H1 (cell line): ENCODE results near the gene PPP1R12A. TPM values are rescaled to one million over a fixed set of nuclear protein-coding genes. Genes with fewer than 3 reads are reported as not detected.

Experiments
- CTCF ChIA-PET: fragments of 300-600 bp; sonication (Branson Sonifier 250); formaldehyde crosslinking; loops from one replicate; lab custom pipeline; 2021; ENCODE audit not compliant: partially characterized antibody; lab: Charles Lee
- POLR2A ChIA-PET: fragments of 300-600 bp; sonication (Branson Sonifier 250); formaldehyde crosslinking; loops from one replicate; lab custom pipeline; 2021; ENCODE audit warnings: inconsistent platforms; ENCODE audit not compliant: partially characterized antibody; lab: Charles Lee
- DNase-seq, 2 experiments: peaks; one replicate each; pipeline versions ENCODE4 v3.0.0 to v3.0.0-alpha.2; 2010 to 2022; ENCODE audit warnings: low spot score in 2 of 2, low read depth in 1 of 2, mixed read lengths in 1 of 2
- FAIRE-seq: peaks from 2 replicates; lab custom pipeline; 2011; peaks lifted over from hg19 to GRCh38; lab: Jason Lieb, UNC
- H2AFZ ChIP-seq: 2 replicates; pipeline ENCODE4 v1.8.1; 2012; ENCODE audit warnings: low read length, inconsistent platforms
- H2AK5ac ChIP-seq: 2 replicates; pipeline ENCODE4 v1.6.1; 2013; ENCODE audit warnings: low read depth, low read length
- H2BK120ac ChIP-seq: replicated peaks from 2 replicates; pipeline ENCODE3; 2013; ENCODE audit warnings: low read depth, low read length, inconsistent platforms
- H2BK12ac ChIP-seq: 2 replicates; pipeline ENCODE4 v1.6.1; 2013; ENCODE audit warnings: low read depth, low read length
- H2BK15ac ChIP-seq: 2 replicates; pipeline ENCODE4 v1.6.1; 2013; ENCODE audit warnings: low read length
- H2BK20ac ChIP-seq: 2 replicates; pipeline ENCODE4 v1.6.1; 2013; ENCODE audit warnings: low read length
- H2BK5ac ChIP-seq: 2 replicates; pipeline ENCODE4 v1.6.1; 2013; ENCODE audit warnings: low read depth, low read length
- H3K14ac ChIP-seq: 2 replicates; pipeline ENCODE4 v1.6.1; 2013; ENCODE audit warnings: inconsistent platforms; ENCODE audit not compliant: insufficient read length
- H3K18ac ChIP-seq: 2 replicates; pipeline ENCODE4 v1.6.1; 2013; ENCODE audit warnings: low read length; ENCODE audit errors: extremely low read depth
- H3K23ac ChIP-seq: 2 replicates; pipeline ENCODE4 v1.6.1; 2013; ENCODE audit warnings: inconsistent platforms; ENCODE audit not compliant: insufficient read length
- H3K23me2 ChIP-seq: 2 replicates; pipeline ENCODE4 v1.6.1; 2013; ENCODE audit warnings: low read depth, low read length
- H3K27ac ChIP-seq: 2 replicates; pipeline ENCODE4 v1.6.1; 2011; ENCODE audit warnings: low read depth, low read length, inconsistent platforms
- H3K27me3 ChIP-seq, 4 experiments: replicated peaks in 1 of 4; 1 replicate in 1 of 4; 2 replicates in 3 of 4; pipeline versions ENCODE4 v1.6.1 to v1.8.1; 2011 to 2013; ENCODE audit warnings: low read length in 3 of 4, mild to moderate bottlenecking in 3 of 4, inconsistent platforms in 2 of 4, mixed read lengths in 2 of 4, moderate library complexity in 1 of 4; ENCODE audit not compliant: control insufficient read depth in 3 of 4, insufficient read depth in 3 of 4; ENCODE audit errors: extremely low read depth in 1 of 4
- H3K36me3 ChIP-seq, 4 experiments: 2 replicates each; pipeline versions ENCODE4 v1.6.1 to v1.8.1; 2011 to 2013; ENCODE audit warnings: mild to moderate bottlenecking in 4 of 4, low read length in 3 of 4, moderate library complexity in 2 of 4, control low read depth in 1 of 4, inconsistent platforms in 1 of 4; ENCODE audit not compliant: insufficient read depth in 4 of 4, control insufficient read depth in 2 of 4
- H3K4ac ChIP-seq: replicated peaks from 2 replicates; pipeline ENCODE3; 2013; ENCODE audit warnings: low read length, low read depth, mixed read lengths, inconsistent platforms; ENCODE audit not compliant: insufficient read length
- H3K4me1 ChIP-seq, 4 experiments: replicated peaks in 1 of 4; 1 replicate in 1 of 4; 2 replicates in 3 of 4; pipeline versions ENCODE4 v1.6.1 to v1.8.1; 2011 to 2013; ENCODE audit warnings: low read length in 3 of 4, inconsistent platforms in 2 of 4, mixed read lengths in 1 of 4; ENCODE audit not compliant: insufficient read depth in 4 of 4, control insufficient read depth in 3 of 4
- H3K4me2 ChIP-seq, 2 experiments: 2 replicates each; pipeline versions ENCODE4 v1.6.1 to v1.8.1; 2011 to 2013; ENCODE audit warnings: low read depth in 2 of 2, low read length in 2 of 2, control low read depth in 1 of 2, inconsistent platforms in 1 of 2, mild to moderate bottlenecking in 1 of 2; ENCODE audit not compliant: insufficient read depth in 1 of 2
- H3K4me3 ChIP-seq, 4 experiments: fragments of 200-600, 300-600 bp in 1 of 4; sonication (generic), shearing (Covaris generic), sonication (Bioruptor Twin) in 1 of 4; 2 replicates each; pipeline versions ENCODE4 v1.5.1 to v1.8.1; 2011 to 2016; ENCODE audit warnings: low read length in 4 of 4, low read depth in 3 of 4, control low read depth in 2 of 4, inconsistent platforms in 2 of 4, mild to moderate bottlenecking in 2 of 4, mixed read lengths in 1 of 4, moderate library complexity in 1 of 4; ENCODE audit not compliant: insufficient read depth in 2 of 4; ENCODE audit errors: extremely low read depth in 1 of 4
- H3K56ac ChIP-seq: replicated peaks from 2 replicates; pipeline ENCODE3; 2013; ENCODE audit warnings: low read depth, mild to moderate bottlenecking, mixed read lengths, low read length, inconsistent platforms; ENCODE audit not compliant: insufficient read length
- H3K79me1 ChIP-seq: 2 replicates; pipeline ENCODE4 v1.6.1; 2013; ENCODE audit warnings: low read depth, low read length, control low read depth
- H3K79me2 ChIP-seq, 2 experiments: 2 replicates each; pipeline versions ENCODE4 v1.6.1 to v1.8.1; 2012 to 2013; ENCODE audit warnings: low read length in 2 of 2, mild to moderate bottlenecking in 2 of 2, inconsistent platforms in 1 of 2; ENCODE audit not compliant: insufficient read depth in 2 of 2, control insufficient read depth in 1 of 2
- H3K9ac ChIP-seq, 4 experiments: replicated peaks in 1 of 4; 1 replicate in 1 of 4; 2 replicates in 3 of 4; pipeline versions ENCODE4 v1.6.1 to v1.8.1; 2011 to 2013; ENCODE audit warnings: low read depth in 3 of 4, low read length in 3 of 4, control low read depth in 2 of 4, mild to moderate bottlenecking in 2 of 4, moderate library complexity in 2 of 4, inconsistent platforms in 1 of 4; ENCODE audit errors: extremely low read depth in 1 of 4
- H3K9me3 ChIP-seq, 2 experiments: 2 replicates each; pipeline versions ENCODE4 v1.6.1 to v1.8.1; 2012 to 2013; ENCODE audit warnings: mild to moderate bottlenecking in 2 of 2, moderate library complexity in 2 of 2, control low read depth in 1 of 2, inconsistent platforms in 1 of 2, low read depth in 1 of 2, low read length in 1 of 2, mixed read lengths in 1 of 2; ENCODE audit not compliant: insufficient read depth in 2 of 2
- H4K20me1 ChIP-seq, 2 experiments: replicated peaks in 1 of 2; 2 replicates each; pipeline versions ENCODE3 to v1.8.1; 2011 to 2013; ENCODE audit warnings: inconsistent platforms in 2 of 2, low read length in 2 of 2, mild to moderate bottlenecking in 1 of 2; ENCODE audit not compliant: insufficient read depth in 2 of 2, control insufficient read depth in 1 of 2
- H4K5ac ChIP-seq: 2 replicates; pipeline ENCODE4 v1.6.1; 2013; ENCODE audit warnings: low read length, low read depth, mixed read lengths, inconsistent platforms; ENCODE audit not compliant: insufficient read length
- H4K8ac ChIP-seq: 2 replicates; pipeline ENCODE4 v1.8.0; 2013; ENCODE audit warnings: mild to moderate bottlenecking, moderate library complexity, low read length, inconsistent platforms; ENCODE audit not compliant: insufficient read depth; ENCODE audit errors: extremely low read depth
- H4K91ac ChIP-seq: replicated peaks from 2 replicates; pipeline ENCODE3; 2013; ENCODE audit warnings: low read length, mixed read lengths, inconsistent platforms; ENCODE audit not compliant: insufficient read length
- BACH1 ChIP-seq: IDR thresholded peaks from 2 replicates; pipeline ENCODE4 v1.6.1; 2012; ENCODE audit warnings: low read length, improper control_type of control experiment
- CTBP2 ChIP-seq: IDR thresholded peaks from 2 replicates; pipeline ENCODE4 v1.7.0; 2011; ENCODE audit warnings: borderline replicate concordance, mild to moderate bottlenecking, moderate library complexity, mixed read lengths, low read length; ENCODE audit not compliant: insufficient read depth, insufficient read length
- FOSL1 ChIP-seq: IDR thresholded peaks from 2 replicates; pipeline ENCODE4 v1.6.1; 2011; ENCODE audit warnings: mild to moderate bottlenecking, low read depth, low read length, moderate library complexity; ENCODE audit not compliant: insufficient read depth
- KDM4A ChIP-seq: IDR thresholded peaks from one replicate; pipeline ENCODE4 v1.7.1; 2012; ENCODE audit warnings: low read depth, mild to moderate bottlenecking, moderate library complexity, low read length, inconsistent platforms; ENCODE audit not compliant: severe bottlenecking
- MAFK ChIP-seq: IDR thresholded peaks from 2 replicates; pipeline ENCODE4 v1.6.1; 2012; ENCODE audit warnings: low read depth, mild to moderate bottlenecking, improper control_type of control experiment, low read length
- RAD21 ChIP-seq, 2 experiments: IDR thresholded peaks in 1 of 2; conservative IDR thresholded peaks in 1 of 2; 2 replicates each; pipeline ENCODE4 v1.6.1; 2011; ENCODE audit warnings: low read depth in 2 of 2, low read length in 2 of 2, improper control_type of control experiment in 1 of 2, inconsistent platforms in 1 of 2, mild to moderate bottlenecking in 1 of 2, moderate library complexity in 1 of 2
- SP1 ChIP-seq: IDR thresholded peaks from 2 replicates; pipeline ENCODE4 v1.6.1; 2011; ENCODE audit warnings: low read depth, low read length
- SP4 ChIP-seq: IDR thresholded peaks from 2 replicates; pipeline ENCODE4 v1.6.1; 2012; ENCODE audit warnings: low read length, inconsistent platforms
- TAF1 ChIP-seq: IDR thresholded peaks from 2 replicates; pipeline ENCODE4 v1.6.1; 2011; ENCODE audit warnings: mild to moderate bottlenecking, low read depth, low read length
- YY1 ChIP-seq: IDR thresholded peaks from 2 replicates; pipeline ENCODE4 v1.6.1; 2011; ENCODE audit warnings: low read depth, mild to moderate bottlenecking, low read length
- WGBS, 2 experiments: shearing (Covaris generic) in 1 of 2; methylation state at CpG; one replicate each; pipeline versions ENCODE4 v1.1.6 to v1.1.7; 2013 to 2015; ENCODE audit warnings: low lambda C conversion rate in 2 of 2, mixed read lengths in 2 of 2, inconsistent platforms in 1 of 2, low coverage in 1 of 2, missing lambda C conversion rate in 1 of 2; ENCODE audit not compliant: insufficient replicate concordance in 2 of 2, insufficient coverage in 1 of 2, insufficient read length in 1 of 2; ENCODE audit errors: extremely low coverage in 1 of 2, missing lambda C conversion rate in 1 of 2; 5-methylcytosine and 5-hydroxymethylcytosine counted together
- polyA plus RNA-seq, 7 experiments: library from polyadenylated mRNA; depleted of rRNA in 3 of 7; stranded (reverse) in 5 of 7; unstranded in 2 of 7; fragments of >200 nt in 5 of 7; fragments of 200-250 nt in 2 of 7; gene quantifications; 1 replicate in 5 of 7; 2 replicates in 1 of 7; 4 replicates in 1 of 7; pipeline versions ENCODE4 v1.2.1 to v1.2.3, GENCODE V29; 2011 to 2013; ENCODE audit warnings: missing spikeins in 2 of 7, mixed read lengths in 2 of 7
- total RNA-seq: library from RNA; stranded (reverse); fragmentation: NEBNext Ultra II Directional; extraction: Animal tissue kit (Norgen Biotek cat#: 25700); gene quantifications from 2 replicates; pipeline ENCODE4 v1.2.1, GENCODE V29; 2021

The PPP1R12A gene
- total and polyA plus RNA-seq, 2 of the 8 experiments (the other 6 are each of a cell fraction or from before 2014, with no cell fraction given) = 14.7 to 81.5 TPM

DNA sequence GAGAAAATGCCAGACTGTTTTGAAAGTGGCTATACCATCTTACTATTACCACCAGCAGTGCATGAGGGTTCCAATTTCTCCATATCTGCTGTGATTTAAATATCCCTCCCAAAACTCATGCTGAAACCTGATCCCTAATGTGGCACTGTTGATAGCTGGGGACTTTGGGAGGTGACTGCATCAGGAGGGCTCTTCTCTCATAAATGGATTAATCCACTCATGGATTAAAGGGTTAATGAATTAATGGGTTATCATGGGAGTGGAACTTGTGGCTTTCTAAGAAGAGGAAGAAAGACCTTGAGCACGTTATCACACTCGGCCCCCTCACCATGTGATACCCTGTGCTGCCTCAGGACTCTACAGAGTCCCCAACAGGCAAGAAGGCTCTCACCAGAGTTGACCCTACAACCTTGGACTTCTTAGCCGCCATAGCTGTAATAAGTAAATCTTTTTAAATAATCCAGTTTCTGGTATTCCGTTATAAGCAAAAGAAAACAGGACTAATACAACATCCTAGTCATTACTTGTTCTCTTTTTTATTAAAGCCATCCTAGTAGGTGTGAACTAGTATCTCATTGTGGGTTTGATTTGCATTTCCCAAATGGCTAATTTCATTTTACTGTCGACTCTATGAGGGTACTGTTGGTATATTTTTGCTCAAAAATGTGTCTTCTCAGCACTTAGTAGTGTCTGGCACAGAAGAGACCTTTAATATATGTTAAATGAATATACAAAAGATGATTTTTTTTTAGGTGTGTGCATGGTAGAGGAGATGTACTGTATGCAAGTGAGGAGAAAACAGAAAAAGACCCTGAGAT, 14.3 kb downstream of the PPP1R12A start:
- Histone ChIP-seq H3K4ac (no peak overlapping the region), H3K4me1 (peaks cover 0 to 2% (median 0%) of the 10 kb centered on the region in 4 experiments; a peak in 2 of 7 replicates), H4K91ac (no peak overlapping the region), H3K27me3 (no peaks in the 10 kb centered on the region), H4K8ac (no peak overlapping the region), H2BK15ac (no peak overlapping the region), H3K9ac (no peak overlapping the region), H3K4me2 (no peak overlapping the region), H3K4me3 (no peak overlapping the region), H3K23me2 (no peaks in the 10 kb centered on the region; the same call in 1 of the 2 replicates), H3K27ac (no peak overlapping the region), H2BK12ac (no peak overlapping the region), H2BK120ac (no peak overlapping the region), H2AFZ (no peak overlapping the region), H3K79me2 (peaks cover 12 to 97% of the 10 kb centered on the region in 2 experiments; a peak in 3 of 4 replicates), H3K18ac (no peak overlapping the region), H3K14ac (no peak overlapping the region), H2AK5ac (no peak overlapping the region), H3K23ac (no peak overlapping the region), H3K9me3 (no peaks in the 10 kb centered on the region), H3K36me3 (no peaks in the 10 kb centered on the region), H4K20me1 (peaks cover 8 to 11% of the 10 kb centered on the region in 2 experiments), H3K79me1 (no peaks in the 10 kb centered on the region; the same call in 1 of the 2 replicates), H4K5ac (no peak overlapping the region), H2BK20ac (no peak overlapping the region), H3K56ac (no peak overlapping the region), H2BK5ac (no peak overlapping the region)
- ChIA-PET CTCF (interaction anchor here (0.6 to 1.6 kb wide), 2 partner anchors 120 to 266 kb away, joined by 3 to 5 read pairs; no protein-coding TSS in a partner anchor), POLR2A (interaction anchor here (1.7 to 3.3 kb wide), 2 partner anchors 11 to 14 kb away, joined by 4 to 13 read pairs; partner anchors contain the start of gene PPP1R12A)
- FAIRE-seq (no peak), DNase-seq (no peak)
- 94% methylated on average over 5 of the region's 5 CpGs; no CpG with 5 or more reads in 1 of the 2 experiments for WGBS, 2 experiments
- TF ChIP-seq TAF1 = no peak
- TF ChIP-seq KDM4A = no peak
- no peak for TF ChIP-seq BACH1
- no peak for TF ChIP-seq YY1
- no peak for TF ChIP-seq CTBP2
- TF ChIP-seq SP1 = no peak
- TF ChIP-seq RAD21 (IDR thresholded peaks at IDR 0.05 in 1 of 2, conservative IDR thresholded peaks at IDR 0.05 in 1 of 2; ENCODE audit: low read depth in 2 of 2, low read length in 2 of 2) = no peak
- TF ChIP-seq FOSL1 = no peak
- TF ChIP-seq SP4 = no peak
- TF ChIP-seq MAFK = no peak
